K562 (cell line): Measurements from ENCODE around the gene PPIP5K2. TPM values are rescaled to one million over a fixed set of nuclear protein-coding genes. Genes with fewer than 3 reads are reported as not detected.

Experiments used
- ARHGAP35 ChIP-seq: fragments of 450-650 bp; IDR thresholded peaks from 2 replicates; pipeline ENCODE4 v1.6.1; 2018; ENCODE audit not compliant: partially characterized antibody
- CBX2 ChIP-seq: fragments of 200-600 bp; sonication (generic); IDR thresholded peaks from one replicate; pipeline ENCODE4 v1.6.1; 2012; ENCODE audit warnings: mild to moderate bottlenecking, low read length, inconsistent platforms; ENCODE audit not compliant: insufficient read depth, poor library complexity, severe bottlenecking
- CREB1 ChIP-seq, 2 experiments: sonication (generic) in 1 of 2; formaldehyde crosslinking in 1 of 2; IDR thresholded peaks; 2 replicates each; pipeline versions ENCODE4 v1.6.1 to v1.8.0; 2012 to 2022; ENCODE audit warnings: inconsistent platforms in 1 of 2, mild to moderate bottlenecking in 1 of 2, missing genetic modification reagents in 1 of 2, moderate library complexity in 1 of 2
- CREM ChIP-seq: IDR thresholded peaks from 2 replicates; pipeline ENCODE4 v1.6.1; 2014; ENCODE audit warnings: antibody characterized with exemption, low read depth
- FOXA1 ChIP-seq: fragments of 450-650 bp; IDR thresholded peaks from 2 replicates; pipeline ENCODE4 v1.6.1; 2016; ENCODE audit warnings: mild to moderate bottlenecking, borderline replicate concordance
- HDGF ChIP-seq: fragments of 450-650 bp; IDR thresholded peaks from 2 replicates; pipeline ENCODE4 v1.6.1; 2016
- HNRNPL ChIP-seq: fragments of 200-400 bp; formaldehyde crosslinking; IDR thresholded peaks from 2 replicates; pipeline ENCODE4 v1.6.1; 2017; ENCODE audit warnings: low read depth, mild to moderate bottlenecking, low read length
- KLF1 ChIP-seq: fragments of 450-650 bp; IDR thresholded peaks from 2 replicates; pipeline ENCODE4 v1.6.1; 2016; ENCODE audit warnings: missing genetic modification characterization, missing compliant biosample characterization
- MEIS2 ChIP-seq: fragments of 450-650 bp; IDR thresholded peaks from 2 replicates; pipeline ENCODE4 v1.6.1; 2014; ENCODE audit warnings: mild to moderate bottlenecking; ENCODE audit not compliant: partially characterized antibody
- MTA2 ChIP-seq: fragments of 450-650 bp; IDR thresholded peaks from 2 replicates; pipeline ENCODE4 v1.6.1; 2016; ENCODE audit warnings: low read depth
- MYC ChIP-seq, 2 experiments: fragments of 250-450 bp in 1 of 2; sonication (Bioruptor Pico) in 1 of 2; IDR thresholded peaks; 2 replicates each; pipeline versions ENCODE4 v1.5.1 to v1.6.1; 2012 to 2021; ENCODE audit warnings: low read depth in 2 of 2, borderline replicate concordance in 1 of 2, improper control_type of control experiment in 1 of 2, low read length in 1 of 2, mild to moderate bottlenecking in 1 of 2, moderate library complexity in 1 of 2
- NCOA2 ChIP-seq, 2 experiments: fragments of 450-650 bp; IDR thresholded peaks; 2 replicates each; pipeline ENCODE4 v1.6.1; 2018; ENCODE audit warnings: mild to moderate bottlenecking in 2 of 2, moderate library complexity in 1 of 2; ENCODE audit not compliant: partially characterized antibody in 2 of 2
- NFXL1 ChIP-seq: fragments of 450-650 bp; formaldehyde crosslinking; IDR thresholded peaks from 2 replicates; pipeline ENCODE4 v1.4.0; 2021; ENCODE audit warnings: mild to moderate bottlenecking
- NR3C1 ChIP-seq: sonication (generic); formaldehyde crosslinking; IDR thresholded peaks from 2 replicates; pipeline ENCODE4 v1.8.1; 2022; ENCODE audit warnings: missing genetic modification reagents
- PML ChIP-seq: IDR thresholded peaks from 2 replicates; pipeline ENCODE4 v1.6.1; 2012; ENCODE audit warnings: low read length, inconsistent platforms
- POLR2A ChIP-seq: fragments of 450-650 bp; conservative IDR thresholded peaks from 2 replicates; pipeline ENCODE4 v1.6.1; 2016
- POLR2AphosphoS2 ChIP-seq: IDR thresholded peaks from 2 replicates; pipeline ENCODE4 v1.6.1; 2012; ENCODE audit warnings: low read length, improper control_type of control experiment
- PTRF ChIP-seq: fragments of 450-650 bp; IDR thresholded peaks from 2 replicates; pipeline ENCODE4 v1.6.1; 2016; ENCODE audit warnings: mild to moderate bottlenecking, missing genetic modification characterization, missing compliant biosample characterization
- RFX5 ChIP-seq: IDR thresholded peaks from 2 replicates; pipeline ENCODE4 v1.6.1; 2011; ENCODE audit warnings: low read depth, mild to moderate bottlenecking, improper control_type of control experiment, low read length
- SPI1 ChIP-seq: IDR thresholded peaks from 2 replicates; pipeline ENCODE4 v1.6.1; 2011; ENCODE audit warnings: low read depth, low read length, control low read depth, borderline replicate concordance
- TBL1XR1 ChIP-seq, 2 experiments: IDR thresholded peaks; 2 replicates each; pipeline ENCODE4 v1.6.1; 2012; ENCODE audit warnings: improper control_type of control experiment in 2 of 2, low read length in 2 of 2, mild to moderate bottlenecking in 1 of 2
- TEAD1 ChIP-seq, 2 experiments: fragments of 450-650 bp in 1 of 2; sonication (generic) in 1 of 2; formaldehyde crosslinking; IDR thresholded peaks; 2 replicates each; pipeline versions ENCODE4 v1.4.0 to v1.8.0; 2020 to 2022; ENCODE audit warnings: mild to moderate bottlenecking in 2 of 2, missing genetic modification reagents in 1 of 2
- WHSC1 ChIP-seq: IDR thresholded peaks from one replicate; pipeline ENCODE4 v1.6.1; 2012; ENCODE audit warnings: low read length, control low read depth, inconsistent platforms
- ZNF253 ChIP-seq: fragments of 250-450 bp; sonication (Bioruptor Pico); conservative IDR thresholded peaks from 2 replicates; pipeline ENCODE4 v1.6.1; 2021; ENCODE audit warnings: mild to moderate bottlenecking
- ZNF384 ChIP-seq: IDR thresholded peaks from 2 replicates; pipeline ENCODE4 v1.6.1; 2012; ENCODE audit warnings: low read depth, low read length, improper control_type of control experiment
- polyA plus RNA-seq, 8 experiments: library from polyadenylated mRNA; depleted of rRNA in 4 of 8; stranded (reverse) in 5 of 8; unstranded in 3 of 8; fragments of >200 nt; fragmentation: Nextera tagmentation in 2 of 8; fragmentation: Illumina TruSeq in 1 of 8; extraction: Ambion mirVana in 2 of 8; extraction: Trizol in 1 of 8; gene quantifications; 2 replicates each; pipeline versions ENCODE4 v1.2.1 to v1.2.3, GENCODE V29; 2011 to 2014; ENCODE audit warnings: inconsistent platforms in 1 of 8, missing spikeins in 1 of 8
- total RNA-seq, 7 experiments: library from RNA; depleted of rRNA in 6 of 7; stranded (reverse); fragments of >200 nt in 6 of 7; fragmentation: Illumina TruSeq in 2 of 7; extraction: Trizol in 2 of 7; gene quantifications; 2 replicates each; pipeline versions ENCODE4 v1.2.1 to v1.2.3, GENCODE V29; 2011 to 2021; ENCODE audit warnings: low replicate concordance in 1 of 7
- TF ChIP-seq, protein P1 (sequence below): sonication (generic); formaldehyde crosslinking; IDR thresholded peaks from 2 replicates; pipeline ENCODE4 v1.8.0; 2023; ENCODE audit warnings: mild to moderate bottlenecking, missing genetic modification reagents
- TF ChIP-seq, protein P2 (sequence below): sonication (generic); formaldehyde crosslinking; IDR thresholded peaks from 2 replicates; pipeline ENCODE4 v1.8.0; 2022; ENCODE audit warnings: missing genetic modification reagents, mild to moderate bottlenecking, moderate library complexity, borderline replicate concordance
- TF ChIP-seq, protein P3 (sequence below): fragments of 450-650 bp; formaldehyde crosslinking; IDR thresholded peaks from 2 replicates; pipeline ENCODE4 v1.4.0; 2022; ENCODE audit warnings: missing genetic modification characterization

The PPIP5K2 gene
- total and polyA plus RNA-seq, 9 of the 15 experiments (the other 6 are each of a cell fraction or from before 2014, with no cell fraction given): 39.4 to 150 (median 99.1) TPM

DNA sequence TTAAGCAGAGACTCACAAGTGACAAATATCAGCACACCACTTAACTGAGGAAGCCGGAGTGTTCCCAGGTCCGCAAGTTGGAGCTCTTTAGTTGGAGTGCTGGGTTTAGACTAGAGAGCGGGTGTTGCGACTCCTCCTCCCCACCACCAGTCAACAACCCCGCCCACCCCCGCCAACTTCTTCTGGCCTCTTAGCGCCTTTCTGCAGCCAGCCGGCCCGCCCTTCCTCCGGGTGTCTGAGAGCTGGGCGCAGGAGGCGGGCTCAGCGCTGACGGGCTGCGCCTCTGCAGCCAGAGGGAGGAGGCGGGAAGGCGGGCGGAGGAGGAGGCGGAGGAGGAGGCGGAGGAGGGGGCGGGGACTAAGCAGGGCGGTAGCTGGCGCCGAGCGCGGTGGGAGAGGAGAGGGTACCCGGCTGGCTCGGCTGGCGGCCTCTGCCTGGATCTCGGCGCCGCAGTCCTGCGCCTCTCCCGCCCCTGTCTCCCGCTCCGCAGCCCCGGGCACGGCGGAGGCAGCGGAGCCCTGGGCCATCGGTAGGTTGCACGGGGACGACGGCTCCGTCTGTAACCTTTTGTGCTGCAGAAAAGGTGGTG is 138.4 kb downstream of the PPIP5K2 start, which contains the start of gene MACIR (continued):
- TF ChIP-seq TEAD1 (CRISPR knock-in tag; IDR thresholded peaks at IDR 0.05): 0 out of 4 replicates have a peak, but pooled peaks of 1 of the 2 experiments have one; percentile 46
- TF ChIP-seq MYC (IDR thresholded peaks at IDR 0.05; ENCODE audit: low read depth, low read length): no peak
- TF ChIP-seq MYC (CRISPR knock-in tag; IDR thresholded peaks at IDR 0.05; ENCODE audit: borderline replicate concordance, low read depth): peak; percentile 54; the same call in 1 of the 2 replicates
- no peak for TF ChIP-seq MTA2
- TF ChIP-seq CREB1 (IDR thresholded peaks at IDR 0.05): no peak
- peak; percentile 50; the same call in 1 of the 2 replicates for TF ChIP-seq CREB1 (CRISPR knock-in tag; IDR thresholded peaks at IDR 0.05)
- 0 out of 2 replicates have a peak, but pooled peaks have one; percentile 8 for TF ChIP-seq NR3C1
- TF ChIP-seq NCOA2 (IDR thresholded peaks at IDR 0.05; ENCODE audit: partially characterized antibody in 2 of 2): no peak
- peak; percentile 47 for TF ChIP-seq CREM
- TF ChIP-seq POLR2A: peak; percentile 82
- TF ChIP-seq CBX2: no peak
- TF ChIP-seq PML: peak; percentile 48; the same call in 1 of the 2 replicates
- TF ChIP-seq, protein P1, sequence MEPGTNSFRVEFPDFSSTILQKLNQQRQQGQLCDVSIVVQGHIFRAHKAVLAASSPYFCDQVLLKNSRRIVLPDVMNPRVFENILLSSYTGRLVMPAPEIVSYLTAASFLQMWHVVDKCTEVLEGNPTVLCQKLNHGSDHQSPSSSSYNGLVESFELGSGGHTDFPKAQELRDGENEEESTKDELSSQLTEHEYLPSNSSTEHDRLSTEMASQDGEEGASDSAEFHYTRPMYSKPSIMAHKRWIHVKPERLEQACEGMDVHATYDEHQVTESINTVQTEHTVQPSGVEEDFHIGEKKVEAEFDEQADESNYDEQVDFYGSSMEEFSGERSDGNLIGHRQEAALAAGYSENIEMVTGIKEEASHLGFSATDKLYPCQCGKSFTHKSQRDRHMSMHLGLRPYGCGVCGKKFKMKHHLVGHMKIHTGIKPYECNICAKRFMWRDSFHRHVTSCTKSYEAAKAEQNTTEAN (CRISPR knock-in tag): no peak
- TF ChIP-seq, protein P2, sequence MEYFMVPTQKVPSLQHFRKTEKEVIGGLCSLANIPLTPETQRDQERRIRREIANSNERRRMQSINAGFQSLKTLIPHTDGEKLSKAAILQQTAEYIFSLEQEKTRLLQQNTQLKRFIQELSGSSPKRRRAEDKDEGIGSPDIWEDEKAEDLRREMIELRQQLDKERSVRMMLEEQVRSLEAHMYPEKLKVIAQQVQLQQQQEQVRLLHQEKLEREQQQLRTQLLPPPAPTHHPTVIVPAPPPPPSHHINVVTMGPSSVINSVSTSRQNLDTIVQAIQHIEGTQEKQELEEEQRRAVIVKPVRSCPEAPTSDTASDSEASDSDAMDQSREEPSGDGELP (CRISPR knock-in tag): peak; percentile 76; the same call in 1 of the 2 replicates
- no peak for TF ChIP-seq WHSC1
- no peak for TF ChIP-seq POLR2AphosphoS2
- TF ChIP-seq KLF1: no peak
- 0 out of 2 replicates have a peak, but pooled peaks have one; percentile 48 for TF ChIP-seq HDGF
- no peak for TF ChIP-seq ZNF384
- TF ChIP-seq, protein P3, sequence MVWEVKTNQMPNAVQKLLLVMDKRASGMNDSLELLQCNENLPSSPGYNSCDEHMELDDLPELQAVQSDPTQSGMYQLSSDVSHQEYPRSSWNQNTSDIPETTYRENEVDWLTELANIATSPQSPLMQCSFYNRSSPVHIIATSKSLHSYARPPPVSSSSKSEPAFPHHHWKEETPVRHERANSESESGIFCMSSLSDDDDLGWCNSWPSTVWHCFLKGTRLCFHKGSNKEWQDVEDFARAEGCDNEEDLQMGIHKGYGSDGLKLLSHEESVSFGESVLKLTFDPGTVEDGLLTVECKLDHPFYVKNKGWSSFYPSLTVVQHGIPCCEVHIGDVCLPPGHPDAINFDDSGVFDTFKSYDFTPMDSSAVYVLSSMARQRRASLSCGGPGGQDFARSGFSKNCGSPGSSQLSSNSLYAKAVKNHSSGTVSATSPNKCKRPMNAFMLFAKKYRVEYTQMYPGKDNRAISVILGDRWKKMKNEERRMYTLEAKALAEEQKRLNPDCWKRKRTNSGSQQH (CRISPR knock-in tag): no peak
- TF ChIP-seq HNRNPL: no peak
- no peak for TF ChIP-seq ZNF253 (CRISPR knock-in tag)
- TF ChIP-seq ARHGAP35: no peak
- TF ChIP-seq MEIS2: peak; percentile 16
- TF ChIP-seq PTRF (tag): no peak
- no peak for TF ChIP-seq SPI1
- no peak for TF ChIP-seq RFX5
- no peak for TF ChIP-seq FOXA1
- TF ChIP-seq NFXL1 (CRISPR knock-in tag): no peak
- peak in 1 of 2 experiments; percentile 14; a peak in 1 of 4 replicates for TF ChIP-seq TBL1XR1 (IDR thresholded peaks at IDR 0.05; ENCODE audit: low read length in 2 of 2)
